ENCODE data around the gene HNF1A.
"Not testable (repeated sequence)": the region's sequence is repeated elsewhere in the genome, so short reads cannot be mapped to it uniquely, and the experiment has no call there.

The HNF1A gene

GRCh38 chr12:120978296-120979219 lies at the start of gene HNF1A:
Gene HNF1A, plus strand, starts transcription at chr12:120978543. Its CDS starts 226 bp downstream, at chr12:120978769.
- no peak for DNase-seq (ENCODE audit: low read depth in 2 of 2)

GRCh38 chr12:120928864-120929652 lies 49.3 kb upstream of the HNF1A start:
- DNase-seq (ENCODE audit: low read depth in 2 of 2) = no peak

GRCh38 chr12:120930032-120930431 lies 48.3 kb upstream of the HNF1A start:
- DNase-seq (ENCODE audit: low read depth in 2 of 2) = no peak

- DNase-seq (ENCODE audit: low read depth in 2 of 2) = no peak
These were observed 46.3 kb upstream of the HNF1A start for GRCh38 chr12:120932058-120932457.

- no peak for DNase-seq (ENCODE audit: low read depth in 2 of 2)
These were observed 45.3 kb upstream of the HNF1A start for GRCh38 chr12:120932956-120933526.

- DNase-seq (ENCODE audit: low read depth in 2 of 2) = no peak
These were observed 44.6 kb upstream of the HNF1A start for GRCh38 chr12:120933786-120934185.

GRCh38 chr12:120936197-120936596 lies 42.1 kb upstream of the HNF1A start:
- DNase-seq (ENCODE audit: low read depth in 2 of 2) = no peak

GRCh38 chr12:120938496-120938895 lies 39.8 kb upstream of the HNF1A start:
- no peak for DNase-seq (ENCODE audit: low read depth in 2 of 2)

- DNase-seq (ENCODE audit: low read depth in 2 of 2) = no peak
These were observed 38.8 kb upstream of the HNF1A start for GRCh38 chr12:120939523-120939922.

- DNase-seq (ENCODE audit: low read depth in 2 of 2) = no peak
These were observed 38.3 kb upstream of the HNF1A start for GRCh38 chr12:120940006-120940405.

GRCh38 chr12:120940799-120941198 lies 37.5 kb upstream of the HNF1A start:
- DNase-seq (ENCODE audit: low read depth in 2 of 2) = peak; percentile 1 to 14

- no peak for DNase-seq (ENCODE audit: low read depth in 2 of 2)
These were observed 36.9 kb upstream of the HNF1A start for GRCh38 chr12:120941412-120941811.

GRCh38 chr12:120941846-120942405 lies 36.4 kb upstream of the HNF1A start:
- DNase-seq (ENCODE audit: low read depth in 2 of 2) = no peak

GRCh38 chr12:120943482-120943881 lies 34.9 kb upstream of the HNF1A start:
- no peak for DNase-seq (ENCODE audit: low read depth in 2 of 2)

GRCh38 chr12:120944645-120945217 lies 33.6 kb upstream of the HNF1A start:
- DNase-seq (ENCODE audit: low read depth in 2 of 2) = peak; percentile 7 to 8

GRCh38 chr12:120945516-120945915 lies 32.8 kb upstream of the HNF1A start:
- DNase-seq (ENCODE audit: low read depth in 2 of 2) = not testable (repeated sequence)

GRCh38 chr12:120950260-120950799 lies 28.0 kb upstream of the HNF1A start:
- DNase-seq (ENCODE audit: low read depth in 2 of 2) = not testable (repeated sequence)

- no peak for DNase-seq (ENCODE audit: low read depth in 2 of 2)
These were observed 27.5 kb upstream of the HNF1A start for GRCh38 chr12:120950807-120951206.

- DNase-seq (ENCODE audit: low read depth in 2 of 2) = no peak
These were observed 23.1 kb upstream of the HNF1A start for GRCh38 chr12:120955232-120955631.

- no peak for DNase-seq (ENCODE audit: low read depth in 2 of 2)
These were observed 21.6 kb upstream of the HNF1A start for GRCh38 chr12:120956579-120957300.
